Medulla oblongata (tissue), 1 donor: ENCODE data around the gene CLIC2.

Experiments used
- DNase-seq: peaks from one replicate; pipeline ENCODE4 v3.0.0-alpha.2; 2015; ENCODE audit errors: extremely low spot score

CLIC2 gene

DNA sequence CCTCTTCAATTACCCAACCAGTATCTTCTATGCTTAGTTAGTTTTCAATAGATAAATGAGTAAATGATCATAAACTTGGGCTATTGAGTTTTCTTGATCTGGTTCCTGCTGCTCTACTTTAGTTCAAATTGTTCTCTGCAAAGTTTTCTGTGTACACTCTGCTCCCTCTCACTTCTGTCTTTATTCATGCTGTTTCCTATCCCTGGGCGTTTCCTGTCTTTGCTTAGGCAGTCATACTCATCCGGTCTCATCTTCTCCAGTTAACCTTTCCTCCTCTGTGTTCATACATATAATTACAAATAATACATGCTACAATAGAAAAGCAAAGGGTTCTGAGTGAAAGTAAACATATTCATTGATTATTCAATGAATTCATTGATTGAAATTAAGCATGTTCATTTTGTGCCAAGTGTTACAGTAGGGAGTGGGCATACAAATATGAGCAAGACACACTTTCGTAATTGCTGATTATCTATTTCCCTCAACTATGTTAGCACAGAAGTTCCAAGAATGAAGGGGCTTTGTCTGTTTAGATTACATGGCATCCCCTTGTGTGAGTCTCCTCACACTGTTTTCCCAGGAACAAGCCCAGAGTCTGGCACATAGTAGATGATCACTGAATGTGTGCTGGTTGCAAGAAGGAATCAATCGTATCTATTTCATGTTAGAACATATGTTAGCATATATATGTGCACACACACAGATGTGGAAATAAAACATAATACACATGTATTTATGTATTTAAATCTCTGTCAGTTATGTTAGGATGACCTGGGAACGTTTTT lies 71.3 kb downstream of the CLIC2 start:
- peak; percentile 5 for DNase-seq

DNA sequence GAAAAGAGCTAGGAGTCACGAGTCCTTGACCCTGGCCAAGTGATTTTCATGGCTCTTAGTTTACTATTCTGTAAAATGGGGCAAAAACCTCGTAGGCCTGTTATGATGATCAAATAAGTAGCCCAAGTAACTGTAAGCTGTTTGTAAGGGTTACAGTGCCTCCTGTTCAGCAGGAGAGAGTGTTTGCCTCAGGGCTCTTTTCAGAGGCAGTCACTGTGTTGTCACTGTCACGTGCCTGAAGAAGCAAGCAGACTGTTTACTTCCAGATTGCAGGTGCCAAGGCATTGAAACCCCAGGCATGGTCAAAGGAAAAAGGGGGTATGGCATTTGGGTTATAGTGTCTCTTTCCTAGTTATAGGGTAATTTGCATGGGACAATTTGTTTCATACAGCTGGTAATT lies 74.7 kb downstream of the CLIC2 start:
- peak; percentile 2 for DNase-seq

DNA sequence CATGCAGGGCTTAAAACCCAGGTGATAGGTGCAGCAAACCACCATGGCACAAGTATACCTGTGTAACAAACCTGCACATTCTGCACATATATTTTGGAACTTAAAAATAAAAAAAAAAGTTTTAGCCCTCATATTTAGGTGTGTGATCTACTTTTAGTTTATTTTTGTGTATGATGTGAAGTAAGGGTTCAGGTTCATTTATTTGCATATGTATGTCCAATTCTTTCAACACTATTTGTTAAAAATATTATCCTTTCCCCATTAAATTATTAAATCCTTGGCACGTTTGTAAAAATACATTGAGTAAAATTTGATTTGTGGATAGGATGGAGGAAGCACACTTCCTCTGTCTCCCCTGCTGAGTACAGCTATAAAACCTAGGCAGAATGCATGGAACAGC lies 83.0 kb downstream of the CLIC2 start:
- no peak for DNase-seq

DNA sequence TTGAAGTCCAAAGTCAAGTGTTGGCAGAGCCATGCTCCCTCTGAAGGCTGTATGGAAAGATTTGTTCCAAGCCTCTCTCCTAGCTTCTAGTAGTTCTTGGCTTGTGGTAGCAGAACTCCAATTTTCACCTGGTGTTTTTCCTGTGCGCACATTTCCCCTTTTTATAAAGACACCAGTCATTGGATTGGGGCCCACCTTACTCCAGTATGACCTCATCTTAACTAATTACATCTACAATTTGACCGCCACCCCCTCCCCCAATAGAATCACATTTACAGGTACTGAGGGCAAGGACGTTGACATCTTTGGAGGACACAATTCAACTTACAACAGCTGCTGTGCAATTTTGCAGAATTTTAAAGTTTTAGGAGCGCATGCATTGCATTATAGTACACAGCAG lies 86.9 kb downstream of the CLIC2 start:
- no peak for DNase-seq

DNA sequence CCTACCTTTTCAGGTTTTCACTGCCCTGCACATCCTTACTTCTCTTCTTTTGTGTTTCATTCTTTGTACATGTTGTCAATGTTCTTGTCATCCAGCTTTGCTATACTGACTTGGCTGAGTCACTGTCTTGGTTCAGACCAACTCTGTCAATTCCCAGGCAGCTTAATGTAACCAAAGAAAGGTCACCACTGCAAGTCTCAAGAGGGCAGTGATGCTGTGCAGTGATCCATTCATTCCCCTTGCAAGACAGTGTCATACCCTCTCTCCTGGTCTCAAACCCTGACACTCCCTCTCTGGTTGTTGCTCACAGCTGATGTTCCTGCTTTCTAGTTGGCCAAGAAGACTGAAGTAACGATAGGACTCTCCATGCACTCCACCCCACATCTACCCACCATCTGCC lies 87.7 kb downstream of the CLIC2 start:
- DNase-seq, result no peak

DNA sequence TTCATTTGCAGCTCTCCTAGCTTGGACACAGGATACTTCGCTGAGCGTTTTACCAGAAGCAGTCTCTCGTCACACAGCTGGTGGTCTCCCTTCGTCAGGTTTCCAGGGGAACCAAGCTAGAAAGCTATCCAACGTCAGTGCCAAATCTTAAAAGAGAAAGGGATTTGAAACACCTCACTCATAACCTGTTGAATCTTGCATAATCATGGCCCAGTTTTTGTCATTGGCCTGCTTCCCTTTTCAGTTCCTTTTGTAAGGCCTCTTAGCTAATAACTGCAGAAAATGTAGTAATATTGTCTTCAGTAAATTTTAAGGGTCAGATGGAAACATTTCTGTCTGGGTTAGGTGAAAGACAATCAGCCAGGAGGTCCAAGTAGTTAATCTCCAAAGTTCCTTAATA lies 92.1 kb downstream of the CLIC2 start:
- no peak for DNase-seq

DNA sequence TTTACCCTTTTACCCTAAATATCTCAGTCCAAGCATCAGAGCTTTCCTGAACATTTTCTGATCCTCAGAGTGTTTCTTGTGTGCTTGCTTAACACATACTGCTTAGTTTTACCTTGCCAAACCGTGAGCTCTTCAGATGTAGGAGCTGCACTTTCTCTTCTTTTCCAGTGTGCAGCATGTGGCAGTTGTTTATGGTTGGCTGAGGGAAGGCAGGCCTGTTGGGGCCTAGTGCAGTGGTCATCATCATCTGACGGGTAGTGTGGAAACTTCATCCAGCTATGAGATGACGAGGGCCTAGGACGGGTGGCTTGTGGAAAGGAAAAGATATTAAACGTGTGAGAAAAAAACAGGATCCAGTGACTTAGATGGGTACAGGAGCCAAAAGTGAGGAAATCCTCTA lies 96.7 kb downstream of the CLIC2 start:
- no peak for DNase-seq

DNA sequence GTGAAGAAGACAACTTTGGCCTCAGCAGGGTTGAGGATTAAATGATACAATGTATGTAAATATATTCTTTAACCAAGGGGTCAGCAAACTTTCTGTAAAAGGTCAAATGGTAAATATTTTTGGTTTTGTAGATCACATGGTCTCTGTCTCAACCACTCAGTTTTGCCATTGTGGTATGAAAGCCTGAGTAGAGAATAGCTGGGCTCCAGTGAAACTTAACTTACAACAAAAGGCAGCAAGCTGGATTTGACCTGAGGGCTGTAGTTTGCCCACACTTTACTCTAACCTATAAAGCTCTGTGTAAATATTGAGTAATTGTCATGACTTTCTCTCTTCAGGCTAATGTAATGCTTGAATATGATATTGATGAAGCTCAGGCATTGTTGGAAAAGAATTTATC lies 98.5 kb downstream of the CLIC2 start:
- no peak for DNase-seq

DNA sequence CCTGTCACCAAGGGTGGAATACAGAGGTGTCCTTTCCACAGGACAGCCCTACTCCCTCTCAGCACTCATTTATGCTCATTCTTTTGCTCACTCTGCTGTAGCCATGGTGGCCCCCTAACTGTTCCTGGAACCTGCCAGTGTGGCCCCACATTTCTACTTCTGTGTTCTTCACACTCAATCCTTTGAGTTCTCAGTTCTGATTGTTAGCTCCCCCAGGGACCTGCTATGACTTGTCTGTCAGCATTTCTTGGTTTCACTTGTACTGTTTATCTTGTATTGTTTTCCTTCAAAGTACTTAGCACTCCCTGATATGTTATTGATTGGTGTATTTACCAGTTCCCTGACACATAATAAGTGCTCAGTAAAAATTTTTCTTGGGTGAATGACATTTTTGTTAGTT lies 103.3 kb downstream of the CLIC2 start:
- DNase-seq, result no peak
